Esophagus muscularis mucosa (tissue), 4 donors: Measurements from ENCODE around the gene RABGGTB. TPM values are rescaled to one million over a fixed set of nuclear protein-coding genes. Genes with fewer than 3 reads are reported as not detected.

ENCODE experiments used
- DNase-seq: peaks from one replicate; pipeline ENCODE4 v3.0.0-alpha.2; 2017; ENCODE audit errors: extremely low spot score
- H3K27ac ChIP-seq, 4 donors: fragments of 200-600 bp; sonication (generic); replicated peaks in 1 of 4; 1 replicate in 3 of 4; 2 replicates in 1 of 4; pipeline ENCODE4 v1.5.1; 2016 to 2019; ENCODE audit warnings: mild to moderate bottlenecking in 1 of 4
- H3K27me3 ChIP-seq, 4 donors: fragments of 200-600 bp; sonication (generic); one replicate each; pipeline versions ENCODE4 v1.5.1 to v1.6.0; 2016 to 2019
- H3K36me3 ChIP-seq, 4 donors: fragments of 200-600 bp; sonication (generic); one replicate each; pipeline ENCODE4 v1.5.1; 2016 to 2019
- H3K4me1 ChIP-seq, 4 donors: fragments of 200-600 bp; sonication (generic); one replicate each; pipeline ENCODE4 v1.5.1; 2016 to 2019
- H3K4me3 ChIP-seq, 4 donors: fragments of 200-600 bp; sonication (generic); 1 replicate in 2 of 4; 2 replicates in 2 of 4; pipeline ENCODE4 v1.5.1; 2016 to 2019; ENCODE audit warnings: mild to moderate bottlenecking in 4 of 4, moderate library complexity in 1 of 4
- H3K9me3 ChIP-seq, 4 donors: fragments of 200-600 bp; sonication (generic); 1 replicate in 3 of 4; 2 replicates in 1 of 4; pipeline ENCODE4 v1.5.1; 2016 to 2019
- CTCF ChIP-seq, 3 experiments: fragments of 200-600 bp in 2 of 3; fragments of 450-650 bp in 1 of 3; sonication (generic) in 2 of 3; IDR thresholded peaks; one replicate each; pipeline ENCODE4 v1.5.1; 2017 to 2019; ENCODE audit warnings: antibody characterized with exemption in 3 of 3, mild to moderate bottlenecking in 2 of 3, moderate library complexity in 1 of 3
- EP300 ChIP-seq: sonication (generic); formaldehyde crosslinking; IDR thresholded peaks from one replicate; pipeline ENCODE4 v1.6.1; 2017; ENCODE audit warnings: antibody characterized with exemption
- POLR2A ChIP-seq: fragments of 450-650 bp; IDR thresholded peaks from one replicate; pipeline ENCODE4 v1.6.1; 2017; ENCODE audit warnings: antibody characterized with exemption, moderate library complexity, mild to moderate bottlenecking, low read depth
- POLR2AphosphoS5 ChIP-seq, 2 donors: sonication (generic); formaldehyde crosslinking; IDR thresholded peaks; one replicate each; pipeline ENCODE4 v1.6.1; 2017; ENCODE audit warnings: antibody characterized with exemption in 2 of 2
- WGBS: methylation state at CpG from one replicate; pipeline ENCODE4 v1.1.5; 2018; 5-methylcytosine and 5-hydroxymethylcytosine counted together
- intact Hi-C: fragments of 100-400 bp; cut with DNase I; formaldehyde crosslinking; loops from one replicate; pipeline ENCODE4 v1.15.1; 2023
- total RNA-seq, 4 donors: library from RNA; depleted of rRNA; stranded (reverse); fragments of >200 nt; gene quantifications; one replicate each; pipeline versions ENCODE4 v1.1.0 to v1.2.1, GENCODE V29; 2016

The RABGGTB gene
- total RNA-seq, 4 donors from 2014 or later = 24.3 to 55.2 (median 38.1) TPM

- WGBS = 16% methylated on average over 7 of the region's 9 CpGs
- peak overlapping the region; percentile 82 to 89 (median 86) for H3K27ac ChIP-seq
- peaks cover under 1 to 25% (median 7%) of the 10 kb centered on the region in 4 donors for H3K36me3 ChIP-seq
- peak overlapping the region; percentile 68 to 92 (median 78) for H3K4me3 ChIP-seq
- intact Hi-C loops = loop anchor here (5.0 kb wide), 1 partner anchor 63 kb away; the partner anchor contains the start of gene ACADM
- H3K4me1 ChIP-seq = peaks cover 31 to 47% (median 43%) of the 10 kb centered on the region in 4 donors
- TF ChIP-seq EP300 = no peak
- no peak for TF ChIP-seq CTCF (IDR thresholded peaks at IDR 0.05)
- no peak for TF ChIP-seq POLR2AphosphoS5 (IDR thresholded peaks at IDR 0.05)
- no peak for TF ChIP-seq POLR2A
- DNase-seq = no peak
- no peaks in the 10 kb centered on the region for H3K9me3 ChIP-seq
- H3K27me3 ChIP-seq = no peaks in the 10 kb centered on the region
Measured at GRCh38 chr1:75785320-75785982, 605 bp upstream of the RABGGTB start.

GRCh38 chr1:75786901-75787493 lies 941 bp downstream of the RABGGTB start:
- Histone ChIP-seq H3K36me3 (peaks cover 9 to 41% (median 20%) of the 10 kb centered on the region in 4 donors), H3K9me3 (no peaks in the 10 kb centered on the region), H3K4me1 (peaks cover 35 to 58% (median 52%) of the 10 kb centered on the region in 4 donors), H3K27ac (peak overlapping the region; percentile 82 to 89 (median 86)), H3K4me3 (peak overlapping the region; percentile 68 to 92 (median 78)), H3K27me3 (no peaks in the 10 kb centered on the region)
- TF ChIP-seq POLR2AphosphoS5 (IDR thresholded peaks at IDR 0.05) (no peak), POLR2A (no peak), EP300 (no peak), CTCF (IDR thresholded peaks at IDR 0.05) (no peak)
- 7% methylated on average over 10 of the region's 10 CpGs for WGBS
- intact Hi-C loops = loop anchor here (5.0 kb wide), 1 partner anchor 65 kb away; the partner anchor contains the start of gene ACADM
- DNase-seq = no peak

- 25% methylated on average over 4 of the region's 4 CpGs for WGBS
- TF ChIP-seq CTCF (IDR thresholded peaks at IDR 0.05) = no peak
- TF ChIP-seq POLR2A = no peak
- no peak for TF ChIP-seq EP300
- TF ChIP-seq POLR2AphosphoS5 (IDR thresholded peaks at IDR 0.05) = no peak
- H3K27ac ChIP-seq = peak overlapping the region in 3 of 4 donors; percentile 82 to 89 (median 86)
- no peaks in the 10 kb centered on the region for H3K9me3 ChIP-seq
- no peak for DNase-seq
- H3K4me1 ChIP-seq = peaks cover 35 to 58% (median 52%) of the 10 kb centered on the region in 4 donors
- H3K4me3 ChIP-seq = peak overlapping the region; percentile 68 to 92 (median 78)
- intact Hi-C loops = loop anchor here (5.0 kb wide), 1 partner anchor 65 kb away; the partner anchor contains the start of gene ACADM
- peaks cover 9 to 46% (median 25%) of the 10 kb centered on the region in 4 donors for H3K36me3 ChIP-seq
- H3K27me3 ChIP-seq = no peaks in the 10 kb centered on the region
Measured at GRCh38 chr1:75787524-75787923, 1.5 kb downstream of the RABGGTB start.

- TF ChIP-seq POLR2A (no peak), POLR2AphosphoS5 (IDR thresholded peaks at IDR 0.05) (no peak), EP300 (no peak)
- no peak overlapping the region for H3K27ac ChIP-seq
- no peak for DNase-seq
- peaks cover 23 to 71% (median 47%) of the 10 kb centered on the region in 4 donors for H3K36me3 ChIP-seq
- no peaks in the 10 kb centered on the region for H3K27me3 ChIP-seq
- no peaks in the 10 kb centered on the region for H3K9me3 ChIP-seq
- H3K4me1 ChIP-seq = peaks cover 35 to 64% (median 52%) of the 10 kb centered on the region in 4 donors
- intact Hi-C loops = loop anchor here (5.0 kb wide), 1 partner anchor 68 kb away; the partner anchor contains the start of gene ACADM
- no peak overlapping the region for H3K4me3 ChIP-seq
Measured at GRCh38 chr1:75789988-75790387, 3.9 kb downstream of the RABGGTB start.

GRCh38 chr1:75791022-75791421 lies 5.0 kb downstream of the RABGGTB start:
- Histone ChIP-seq H3K4me3 (no peak overlapping the region), H3K27me3 (no peaks in the 10 kb centered on the region), H3K4me1 (peaks cover 35 to 60% (median 45%) of the 10 kb centered on the region in 4 donors), H3K36me3 (peaks cover 33 to 81% (median 57%) of the 10 kb centered on the region in 4 donors), H3K9me3 (no peaks in the 10 kb centered on the region), H3K27ac (peak overlapping the region in 1 of 4 donors; percentile 8)
- intact Hi-C loops = no loop called here
- 81% methylated on average over 1 of the region's 1 CpG for WGBS
- DNase-seq = no peak
- TF ChIP-seq CTCF (IDR thresholded peaks at IDR 0.05) = no peak
- no peak for TF ChIP-seq POLR2AphosphoS5 (IDR thresholded peaks at IDR 0.05)
- TF ChIP-seq POLR2A = no peak
- no peak for TF ChIP-seq EP300
